HT-29 (cell line): ENCODE measurements around the gene UBE2L6. TPM values are rescaled to one million over a fixed set of nuclear protein-coding genes. Genes with fewer than 3 reads are reported as not detected.

Source experiments
- DNase-seq: peaks from one replicate; pipeline ENCODE4 v3.0.0-alpha.2; 2015; ENCODE audit warnings: low spot score
- total RNA-seq: library from RNA; depleted of rRNA; stranded (reverse); fragments of >200 nt; shearing (Covaris generic); gene quantifications from 2 replicates; pipeline ENCODE4 v1.2.3, GENCODE V29; 2014

Gene UBE2L6
- total RNA-seq, 1 experiment from 2014 or later: 3.5 TPM

GRCh38 chr11:57530596-57531507, 36.6 kb downstream of the UBE2L6 start, which contains the start of gene TIMM10:
Gene TIMM10, minus strand, starts transcription at chr11:57530754. Its CDS starts 565 bp downstream, at chr11:57530189.
- peak; percentile 99 for DNase-seq

- DNase-seq: no peak
Observed at GRCh38 chr11:57530215-57530595, 37.3 kb downstream of the UBE2L6 start.

GRCh38 chr11:57529012-57529411, 38.5 kb downstream of the UBE2L6 start:
- no peak for DNase-seq

GRCh38 chr11:57527056-57527631, 40.3 kb downstream of the UBE2L6 start:
- DNase-seq: peak; percentile 90

GRCh38 chr11:57523419-57523818, 44.1 kb downstream of the UBE2L6 start:
- no peak for DNase-seq

GRCh38 chr11:57521116-57521515, 46.4 kb downstream of the UBE2L6 start:
- no peak for DNase-seq

GRCh38 chr11:57516061-57516443, 51.4 kb downstream of the UBE2L6 start:
- no peak for DNase-seq

- DNase-seq: peak; percentile 46
Observed at GRCh38 chr11:57515332-57516060, 52.0 kb downstream of the UBE2L6 start, which contains the start of gene SLC43A1. Gene SLC43A1, minus strand, starts transcription at chr11:57515702. Its CDS starts 1,591 bp downstream, at chr11:57514111.

GRCh38 chr11:57514538-57515331, 52.7 kb downstream of the UBE2L6 start:
- peak; percentile 57 for DNase-seq

GRCh38 chr11:57513911-57514537, 53.4 kb downstream of the UBE2L6 start:
- DNase-seq: peak; percentile 58

GRCh38 chr11:57513452-57513795, 54.0 kb downstream of the UBE2L6 start:
- no peak for DNase-seq

GRCh38 chr11:57512646-57513451, 54.6 kb downstream of the UBE2L6 start:
- no peak for DNase-seq

GRCh38 chr11:57511741-57512430, 55.6 kb downstream of the UBE2L6 start:
- DNase-seq: no peak

- no peak for DNase-seq
Observed at GRCh38 chr11:57508341-57509170, 58.9 kb downstream of the UBE2L6 start.

GRCh38 chr11:57506522-57506921, 61.0 kb downstream of the UBE2L6 start:
- no peak for DNase-seq

GRCh38 chr11:57504511-57504910, 63.0 kb downstream of the UBE2L6 start:
- DNase-seq: no peak

- DNase-seq: no peak
Observed at GRCh38 chr11:57502870-57503269, 64.6 kb downstream of the UBE2L6 start.

- DNase-seq: no peak
Observed at GRCh38 chr11:57502376-57502775, 65.1 kb downstream of the UBE2L6 start.

GRCh38 chr11:57501953-57502352, 65.5 kb downstream of the UBE2L6 start:
- DNase-seq: no peak
